GM13977 (cell line): ENCODE data around the gene NAXE.
A peak's percentile ranks its signal among the peaks of the same experiment; 100 is the strongest.

Source experiments
- DNase-seq: peaks from one replicate; pipeline ENCODE4 v3.0.0; 2012; ENCODE audit warnings: low spot score
- in situ Hi-C: fragments of 300-500 bp; cut with MboI; formaldehyde crosslinking; loops from one replicate; pipeline ENCODE4 v1.12.0; 2022; ENCODE audit warnings: low sequenced_read_pairs, low pct_unique_long_range_greater_than_20kb, mixed read lengths, inconsistent platforms; ENCODE audit not compliant: unreplicated experiment
- TF ChIP-seq, protein P1 (sequence below): IDR thresholded peaks from 2 replicates; pipeline ENCODE4 v1.5.1; 2012; ENCODE audit warnings: mild to moderate bottlenecking, control low read depth; ENCODE audit not compliant: insufficient read depth; ENCODE audit errors: extremely low read depth, missing control alignments

Gene NAXE

DNA sequence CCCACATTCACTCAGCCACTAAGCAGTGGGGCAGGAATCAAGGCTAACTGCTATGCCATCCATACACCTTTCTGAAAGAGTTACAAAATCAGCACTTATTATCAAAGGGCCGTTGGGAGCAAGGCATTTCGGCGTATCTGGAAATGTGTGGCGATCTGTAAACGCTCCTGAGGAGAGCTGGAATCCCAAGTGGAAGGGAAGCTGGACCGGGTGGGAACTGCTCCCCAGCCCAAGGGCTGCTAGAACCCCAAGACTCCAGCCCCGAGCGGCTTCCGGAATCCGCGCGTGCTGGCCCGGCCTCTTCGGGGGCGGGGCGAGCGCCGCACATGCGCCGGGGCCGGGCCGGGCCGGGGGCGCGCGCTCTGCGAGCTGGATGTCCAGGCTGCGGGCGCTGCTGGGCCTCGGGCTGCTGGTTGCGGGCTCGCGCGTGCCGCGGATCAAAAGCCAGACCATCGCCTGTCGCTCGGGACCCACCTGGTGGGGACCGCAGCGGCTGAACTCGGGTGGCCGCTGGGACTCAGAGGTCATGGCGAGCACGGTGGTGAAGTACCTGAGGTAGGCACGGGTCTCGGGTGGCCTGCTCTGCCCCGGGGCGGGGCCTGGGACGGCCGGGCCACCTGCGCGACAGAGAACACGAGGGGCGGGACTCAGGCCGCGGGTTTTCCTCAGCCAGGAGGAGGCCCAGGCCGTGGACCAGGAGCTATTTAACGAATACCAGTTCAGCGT, at the start of gene NAXE:
TSS of gene NAXE (plus strand) at position 345 of the 726 bp plus-strand sequence. CDS start at position 374, 29 bp downstream.
- DNase-seq, result peak; percentile 89
- TF ChIP-seq, protein P1, sequence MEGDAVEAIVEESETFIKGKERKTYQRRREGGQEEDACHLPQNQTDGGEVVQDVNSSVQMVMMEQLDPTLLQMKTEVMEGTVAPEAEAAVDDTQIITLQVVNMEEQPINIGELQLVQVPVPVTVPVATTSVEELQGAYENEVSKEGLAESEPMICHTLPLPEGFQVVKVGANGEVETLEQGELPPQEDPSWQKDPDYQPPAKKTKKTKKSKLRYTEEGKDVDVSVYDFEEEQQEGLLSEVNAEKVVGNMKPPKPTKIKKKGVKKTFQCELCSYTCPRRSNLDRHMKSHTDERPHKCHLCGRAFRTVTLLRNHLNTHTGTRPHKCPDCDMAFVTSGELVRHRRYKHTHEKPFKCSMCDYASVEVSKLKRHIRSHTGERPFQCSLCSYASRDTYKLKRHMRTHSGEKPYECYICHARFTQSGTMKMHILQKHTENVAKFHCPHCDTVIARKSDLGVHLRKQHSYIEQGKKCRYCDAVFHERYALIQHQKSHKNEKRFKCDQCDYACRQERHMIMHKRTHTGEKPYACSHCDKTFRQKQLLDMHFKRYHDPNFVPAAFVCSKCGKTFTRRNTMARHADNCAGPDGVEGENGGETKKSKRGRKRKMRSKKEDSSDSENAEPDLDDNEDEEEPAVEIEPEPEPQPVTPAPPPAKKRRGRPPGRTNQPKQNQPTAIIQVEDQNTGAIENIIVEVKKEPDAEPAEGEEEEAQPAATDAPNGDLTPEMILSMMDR, result no peak
- in situ Hi-C loops, result no loop called here

GRCh38 chr1:156543066-156543465, 48.5 kb upstream of the NAXE start:
- TF ChIP-seq, protein P1, result no peak
- DNase-seq, result no peak
- in situ Hi-C loops, result no loop called here

DNA sequence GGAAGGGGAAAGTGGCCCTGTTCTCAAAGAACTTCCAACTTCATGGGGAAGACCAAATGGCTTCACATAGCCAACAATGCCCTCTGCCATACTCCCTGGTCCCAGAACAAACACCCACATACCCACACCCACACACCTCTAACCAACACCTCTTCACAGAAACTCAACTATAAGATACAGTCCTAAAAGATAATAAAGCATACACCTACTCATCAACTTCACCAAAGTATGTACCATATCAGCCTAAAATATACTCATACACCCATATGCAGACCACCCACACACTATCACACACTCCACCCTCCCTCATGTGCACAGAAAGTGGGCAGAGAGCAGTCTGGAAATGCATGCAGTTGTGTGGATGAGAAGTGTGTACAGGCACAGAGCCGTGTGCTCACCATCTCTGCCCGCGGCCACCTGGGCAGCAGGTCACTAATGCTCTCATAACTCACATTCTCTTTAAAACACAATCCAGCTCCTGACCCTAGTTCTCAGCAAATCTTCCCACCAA, 46.9 kb upstream of the NAXE start:
- no peak for DNase-seq
- in situ Hi-C loops, result no loop called here
- TF ChIP-seq, protein P1, result no peak

DNA sequence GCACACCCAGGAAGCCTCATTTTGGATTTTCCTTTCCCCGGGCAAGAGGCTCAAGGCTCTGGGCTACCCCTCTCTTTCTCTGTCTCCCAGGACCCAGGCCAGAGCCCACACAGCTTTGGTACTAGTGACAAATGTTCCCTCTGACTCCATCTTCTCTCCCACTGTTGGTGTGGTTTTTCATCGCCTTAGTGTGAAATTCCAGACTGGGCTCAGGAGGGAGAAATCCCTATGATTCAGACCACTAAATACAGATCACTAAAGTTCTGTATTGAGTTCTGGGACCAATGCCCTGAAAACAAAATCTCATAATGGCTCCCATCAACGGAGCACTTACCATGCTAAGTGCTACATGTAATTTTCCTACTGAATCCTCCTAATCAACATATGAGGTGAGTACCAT, 45.3 kb upstream of the NAXE start:
- TF ChIP-seq, protein P1, result no peak
- in situ Hi-C loops, result no loop called here
- no peak for DNase-seq

DNA sequence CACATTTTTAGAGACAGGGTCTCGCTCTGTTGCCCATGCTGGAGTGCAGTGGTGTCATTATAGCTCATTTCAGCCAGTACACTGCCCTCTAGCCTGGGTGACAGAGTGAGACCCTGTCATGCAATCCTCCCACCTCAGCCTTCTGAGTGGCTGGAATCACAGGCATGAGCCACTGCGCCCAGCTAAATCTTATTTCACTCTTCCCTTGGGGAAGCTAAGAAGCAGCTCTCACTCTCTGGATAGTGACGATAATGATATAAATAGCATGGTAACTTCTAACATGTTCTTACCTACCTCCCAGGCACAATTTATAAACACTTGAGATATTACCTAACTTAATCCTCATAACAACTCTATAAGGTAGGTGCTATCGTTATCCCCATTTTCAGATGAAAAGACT, 44.1 kb upstream of the NAXE start:
- in situ Hi-C loops, result no loop called here
- TF ChIP-seq, protein P1, result no peak
- no peak for DNase-seq

DNA sequence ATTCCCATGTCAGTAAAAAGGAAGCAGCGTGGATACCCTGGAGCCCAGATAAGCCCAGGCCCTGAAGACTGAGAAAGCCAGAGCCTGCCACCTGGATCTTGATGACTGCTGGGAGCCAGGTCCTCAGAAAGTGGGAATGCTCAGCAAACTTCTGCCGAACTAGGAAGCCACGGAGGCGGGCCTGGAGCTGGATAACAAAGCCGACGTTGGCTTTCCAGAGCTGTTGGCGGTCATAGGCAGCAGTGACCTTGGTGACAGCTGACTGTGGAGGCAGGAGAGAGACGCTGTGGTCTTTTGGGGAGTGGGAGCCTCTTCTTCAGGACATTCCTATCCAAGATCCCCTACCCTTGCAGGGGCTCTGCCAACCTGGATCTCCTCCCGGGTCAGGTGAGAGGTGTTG, 43.6 kb upstream of the NAXE start:
- no peak for DNase-seq
- TF ChIP-seq, protein P1, result no peak
- in situ Hi-C loops, result no loop called here
